A204.1 (cell line): ENCODE measurements around the gene LAMA3.
A peak's percentile ranks its signal among the peaks of the same experiment; 100 is the strongest.

ENCODE experiments used
- FAIRE-seq: peaks from 2 replicates; lab custom pipeline; 2012; peaks lifted over from hg19 to GRCh38; lab: Jason Lieb, UNC

LAMA3 gene

GRCh38 chr18:23853448-23854195 is 164.4 kb downstream of the LAMA3 start:
- FAIRE-seq: no peak

GRCh38 chr18:23855721-23856120 is 166.5 kb downstream of the LAMA3 start:
- FAIRE-seq: no peak

- no peak for FAIRE-seq
These were observed 167.4 kb downstream of the LAMA3 start for GRCh38 chr18:23856466-23857163.

- no peak for FAIRE-seq
These were observed 167.9 kb downstream of the LAMA3 start for GRCh38 chr18:23857164-23857552.

GRCh38 chr18:23857756-23858155 is 168.5 kb downstream of the LAMA3 start:
- FAIRE-seq: no peak

GRCh38 chr18:23859466-23860336 is 170.4 kb downstream of the LAMA3 start:
- FAIRE-seq: no peak

- FAIRE-seq: no peak
These were observed 172.1 kb downstream of the LAMA3 start for GRCh38 chr18:23861326-23861725.

GRCh38 chr18:23861805-23862470 is 172.7 kb downstream of the LAMA3 start:
- FAIRE-seq: peak; percentile 92

GRCh38 chr18:23864624-23865023 is 175.4 kb downstream of the LAMA3 start:
- FAIRE-seq: no peak

GRCh38 chr18:23867006-23867405 is 177.8 kb downstream of the LAMA3 start:
- no peak for FAIRE-seq

GRCh38 chr18:23868136-23868785 is 179.0 kb downstream of the LAMA3 start:
- no peak for FAIRE-seq

GRCh38 chr18:23870676-23871380 is 181.6 kb downstream of the LAMA3 start:
- FAIRE-seq: no peak

GRCh38 chr18:23871410-23871809 is 182.2 kb downstream of the LAMA3 start:
- FAIRE-seq: no peak

- no peak for FAIRE-seq
These were observed 183.7 kb downstream of the LAMA3 start for GRCh38 chr18:23872701-23873550.

GRCh38 chr18:23875966-23876895 is 187.0 kb downstream of the LAMA3 start:
- no peak for FAIRE-seq

GRCh38 chr18:23876921-23877320 is 187.7 kb downstream of the LAMA3 start:
- FAIRE-seq: no peak

- FAIRE-seq: no peak
These were observed 188.1 kb downstream of the LAMA3 start for GRCh38 chr18:23877371-23877770.

GRCh38 chr18:23878336-23878900 is 189.2 kb downstream of the LAMA3 start:
- no peak for FAIRE-seq

GRCh38 chr18:23879126-23879525 is 189.9 kb downstream of the LAMA3 start:
- no peak for FAIRE-seq
